IPS DF 4.7 (cell line): ENCODE data around the gene CEP85L.

Source experiments
- DNase-seq: peaks from one replicate; pipeline ENCODE4 v3.0.0-alpha.2; 2013; ENCODE audit warnings: low spot score; ENCODE audit errors: extremely low read depth

CEP85L gene

DNA sequence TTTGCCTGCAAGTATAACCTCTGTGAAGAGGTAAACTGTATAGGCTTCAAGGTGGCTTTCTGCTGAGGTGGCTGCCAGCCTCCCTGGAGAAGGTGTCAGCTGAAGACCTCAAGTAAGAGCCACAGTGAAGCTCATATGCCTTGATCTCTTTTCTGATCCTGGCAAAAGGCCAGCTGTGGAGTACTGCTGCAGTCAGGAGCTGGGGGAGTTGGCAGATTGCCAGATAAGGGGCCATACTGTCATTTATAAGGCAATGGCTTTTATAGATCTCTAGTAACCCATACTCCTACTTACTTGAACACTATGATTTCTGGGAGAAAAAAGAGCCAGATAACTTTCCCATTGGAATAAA is 8.8 kb upstream of the CEP85L start:
- DNase-seq: no peak

- no peak for DNase-seq
Measured at GRCh38 chr6:118659513-118660217, 8.3 kb upstream of the CEP85L start.

GRCh38 chr6:118656847-118657451 is 5.6 kb upstream of the CEP85L start:
- DNase-seq: no peak

- DNase-seq: no peak
Measured at GRCh38 chr6:118652051-118652615, 742 bp upstream of the CEP85L start.

DNA sequence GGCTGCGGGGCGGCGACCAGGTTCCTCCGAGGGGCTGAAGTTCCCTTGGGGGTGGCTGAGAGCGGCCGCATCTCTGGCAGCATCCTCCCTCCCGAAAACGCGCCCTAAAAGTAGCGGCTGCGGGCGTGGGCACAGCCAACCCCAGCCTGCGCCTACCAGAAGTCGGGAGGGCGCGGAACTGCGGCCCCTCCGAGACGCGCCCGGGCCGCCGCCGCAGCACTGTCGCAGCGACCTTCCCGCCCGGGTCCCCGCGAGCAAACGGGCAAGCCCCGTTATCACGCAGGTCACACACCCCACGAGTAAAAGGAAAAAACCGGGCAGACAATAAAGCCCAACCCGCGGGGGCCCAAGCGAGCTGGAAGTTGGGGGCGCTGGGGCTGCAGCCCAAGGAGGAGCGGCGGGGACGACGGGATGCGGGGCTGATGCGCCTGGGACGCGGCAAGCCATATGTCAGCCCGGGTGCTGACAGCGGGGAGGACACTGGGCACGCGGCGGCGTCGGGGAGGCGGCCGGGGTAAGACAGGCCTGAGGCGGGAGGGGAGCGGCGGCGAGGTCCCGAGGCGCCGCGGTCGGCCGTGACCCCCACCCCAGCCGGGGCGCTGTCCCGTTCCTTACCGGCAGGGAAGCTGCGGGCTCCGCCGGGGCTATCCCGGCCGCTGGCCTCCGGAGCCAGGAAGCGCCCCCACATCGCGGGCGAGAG is 659 bp downstream of the CEP85L start:
- no peak for DNase-seq

DNA sequence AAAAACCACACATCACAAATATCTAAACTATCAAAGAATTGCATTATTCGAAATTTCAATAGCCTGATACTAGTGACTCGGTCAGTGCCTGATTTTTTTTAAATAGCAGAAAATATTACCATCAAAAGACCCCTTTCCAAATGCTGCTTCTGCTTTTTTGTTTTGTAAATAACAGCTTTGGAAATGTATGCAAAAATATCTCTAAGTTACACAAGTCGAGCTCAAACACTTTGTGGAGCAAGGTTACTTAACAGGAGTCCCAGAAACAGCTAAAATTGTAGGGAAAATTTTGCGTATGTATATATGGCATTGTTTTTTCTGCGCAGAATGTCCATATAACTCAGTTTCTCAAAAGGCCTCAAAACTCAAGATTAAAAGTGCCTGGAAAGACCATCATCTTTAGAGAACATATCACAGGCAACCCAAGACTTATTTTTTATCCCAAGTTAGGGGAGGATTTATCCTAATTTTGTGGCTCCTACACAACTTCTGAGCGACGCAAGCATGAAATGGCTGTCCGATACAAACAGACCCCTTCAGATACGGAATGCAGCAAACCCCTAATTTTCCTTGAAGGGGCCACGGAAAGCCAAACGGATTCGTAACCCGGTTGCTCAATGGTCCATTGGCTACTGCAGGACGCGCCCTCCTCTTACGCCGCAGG is 1.3 kb downstream of the CEP85L start:
- no peak for DNase-seq

- DNase-seq: no peak
Measured at GRCh38 chr6:118648866-118649554, 2.4 kb downstream of the CEP85L start.

DNA sequence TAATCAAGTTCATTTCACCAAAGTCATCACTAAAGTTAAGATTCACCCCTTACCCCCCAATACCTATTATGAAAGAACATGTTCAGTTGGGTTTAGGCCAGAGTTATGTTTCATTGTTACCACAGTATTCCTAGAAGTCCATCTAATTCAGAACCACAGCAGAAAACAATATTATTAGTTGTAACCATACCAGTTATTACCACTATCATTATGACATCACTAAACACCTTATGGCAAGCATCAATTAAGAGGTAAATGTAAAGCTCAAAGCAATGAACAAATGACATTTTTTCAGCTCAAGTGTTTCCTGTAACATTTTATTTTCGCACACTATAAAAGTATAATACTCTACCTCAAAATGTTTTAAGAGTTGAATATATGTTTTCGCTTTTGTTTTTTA is 4.4 kb downstream of the CEP85L start:
- no peak for DNase-seq

GRCh38 chr6:118645395-118645794 is 6.0 kb downstream of the CEP85L start:
- DNase-seq: no peak

DNA sequence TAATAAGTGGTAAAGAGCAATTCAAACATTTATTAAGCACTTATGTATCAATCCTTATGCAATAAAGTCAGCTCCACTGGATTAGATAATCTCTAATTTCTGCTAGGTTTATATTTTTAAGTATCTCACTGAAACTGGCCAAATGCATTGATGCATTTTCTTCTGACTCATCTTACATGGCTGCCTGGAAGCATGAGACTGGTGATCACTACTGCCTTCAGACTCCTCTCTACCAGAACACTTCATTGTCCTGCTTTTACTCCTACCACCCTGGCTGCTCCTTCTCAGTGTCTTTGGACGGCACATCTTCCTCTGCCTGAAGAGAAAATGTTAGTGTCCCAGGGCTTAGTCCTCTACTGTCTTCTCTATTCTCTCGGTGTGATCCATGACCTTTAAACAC is 7.4 kb downstream of the CEP85L start:
- DNase-seq: no peak

- no peak for DNase-seq
Measured at GRCh38 chr6:118641042-118641441, 10.3 kb downstream of the CEP85L start.

DNA sequence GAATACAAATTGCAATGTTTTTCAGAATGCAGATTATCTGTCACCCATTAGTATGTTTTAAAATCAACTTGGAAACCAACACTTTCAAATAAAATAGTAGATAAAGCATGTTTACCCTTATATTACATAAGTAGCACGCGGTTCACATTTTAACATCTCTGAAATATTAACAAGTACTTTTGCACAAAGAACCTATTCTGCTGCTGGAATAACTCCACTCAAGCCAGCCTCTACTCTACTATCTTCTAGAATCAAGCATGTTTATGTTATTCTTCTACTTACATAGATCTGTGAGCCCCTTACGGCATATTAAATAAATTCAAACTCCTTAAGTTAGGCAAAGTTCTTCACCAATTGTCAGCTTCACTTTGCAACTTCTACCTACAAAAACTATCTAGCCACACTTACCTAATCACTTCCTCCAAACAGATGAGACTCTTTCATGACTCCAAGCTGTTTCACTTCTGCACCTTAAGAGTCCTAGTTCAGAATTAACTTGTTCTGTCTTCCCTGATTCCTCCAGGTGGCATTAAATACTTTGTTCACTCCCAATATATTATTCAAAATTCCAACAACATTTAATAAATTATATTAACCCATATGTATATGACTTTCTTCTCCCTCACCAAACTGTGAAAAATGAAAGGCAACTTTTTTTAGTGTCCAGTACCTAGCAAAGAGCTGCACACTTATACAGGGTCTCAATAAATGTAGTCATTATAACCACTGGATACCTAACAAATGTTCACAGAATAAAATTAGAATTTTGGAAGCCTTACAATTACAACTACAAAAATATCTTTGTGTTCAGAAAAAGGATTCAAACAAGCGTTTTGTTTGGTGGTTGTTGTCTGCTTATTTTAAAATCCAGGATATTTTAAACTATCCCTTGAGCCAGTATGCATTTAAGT is 12.1 kb downstream of the CEP85L start:
- DNase-seq: no peak

- DNase-seq: no peak
Measured at GRCh38 chr6:118638288-118638687, 13.1 kb downstream of the CEP85L start.

- DNase-seq: no peak
Measured at GRCh38 chr6:118635909-118636735, 15.3 kb downstream of the CEP85L start.

DNA sequence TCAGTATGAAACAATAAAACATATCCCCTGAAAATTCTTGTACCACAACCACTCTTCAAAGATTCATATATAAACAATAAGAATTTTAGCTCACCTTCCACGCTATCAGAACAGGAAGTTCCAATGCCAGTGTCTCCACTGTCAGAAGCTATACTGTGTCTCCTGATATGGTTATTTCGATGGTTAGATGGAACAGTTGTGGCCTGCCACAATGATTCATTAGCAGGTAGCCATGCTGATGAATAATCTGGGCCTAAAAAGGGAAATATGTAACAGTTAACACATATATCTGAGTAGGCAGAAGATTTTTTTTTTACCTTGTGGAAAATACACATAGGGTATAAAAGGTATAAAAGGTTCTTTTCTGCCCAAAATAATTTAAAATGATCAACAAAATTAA is 19.0 kb downstream of the CEP85L start:
- DNase-seq: no peak

DNA sequence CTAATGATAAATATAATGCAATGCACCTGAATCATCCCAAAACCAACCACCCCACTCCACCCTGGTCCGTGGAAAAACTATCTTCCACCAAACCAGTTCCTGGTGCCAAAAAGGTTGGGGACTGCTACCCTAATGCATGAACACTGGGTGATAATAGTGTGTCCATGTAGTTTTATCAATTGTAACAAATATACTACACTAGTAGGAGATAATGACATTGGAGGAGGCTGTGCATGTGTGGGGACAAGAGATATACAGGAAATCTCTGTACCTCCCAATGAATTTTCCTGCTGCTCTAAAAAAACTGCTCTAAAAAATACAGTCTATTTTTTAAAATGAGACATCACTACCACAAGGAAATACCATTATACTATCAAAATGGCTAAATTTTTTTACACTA is 20.5 kb downstream of the CEP85L start:
- DNase-seq: no peak

DNA sequence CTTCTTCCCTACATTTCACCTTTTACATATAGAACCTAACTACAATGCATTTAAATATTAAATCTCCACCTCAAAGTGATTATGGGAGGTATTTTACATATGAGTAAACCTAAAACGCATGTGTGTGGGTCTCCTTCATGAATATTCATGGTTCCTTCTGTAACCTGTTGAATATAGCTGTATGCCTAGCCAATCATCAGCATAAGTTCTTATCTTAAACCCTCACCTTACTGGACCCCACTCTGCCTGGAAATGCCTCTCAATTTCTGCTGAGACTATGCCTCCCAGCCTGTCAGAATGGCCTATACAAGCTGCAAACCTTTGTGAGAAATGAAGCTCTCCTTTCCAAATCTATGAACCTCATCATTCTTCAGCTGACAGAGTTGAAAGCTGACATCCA is 21.3 kb downstream of the CEP85L start:
- no peak for DNase-seq

GRCh38 chr6:118627724-118628123 is 23.7 kb downstream of the CEP85L start:
- no peak for DNase-seq

- DNase-seq: no peak
Measured at GRCh38 chr6:118625833-118626232, 25.6 kb downstream of the CEP85L start.
